ENCODE data around the gene BMI1.

DNA sequence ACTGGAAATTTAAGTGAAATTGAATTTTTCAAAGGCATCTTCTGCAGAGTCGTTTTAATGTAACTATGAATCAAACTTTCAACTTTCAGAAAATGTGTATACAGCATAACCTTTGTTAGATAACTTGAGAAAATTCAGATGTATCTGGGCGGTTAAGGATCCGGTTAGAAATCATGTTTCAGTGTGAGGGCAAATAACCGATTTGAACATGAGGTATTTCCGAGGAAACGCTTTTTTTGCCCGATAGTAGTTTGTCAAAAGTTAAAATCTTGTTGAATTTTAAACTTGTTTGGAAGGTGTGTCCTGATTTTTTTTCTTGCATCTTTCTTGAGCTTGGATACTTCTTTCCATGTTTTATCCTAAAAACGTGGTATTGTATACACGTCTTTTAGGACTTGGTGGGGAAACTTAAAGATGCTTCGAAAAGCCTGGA is 1.3 kb upstream of the BMI1 start:
- TF ChIP-seq POLR2A (IDR thresholded peaks at IDR 0.05): no peak
- TF ChIP-seq, protein P1, sequence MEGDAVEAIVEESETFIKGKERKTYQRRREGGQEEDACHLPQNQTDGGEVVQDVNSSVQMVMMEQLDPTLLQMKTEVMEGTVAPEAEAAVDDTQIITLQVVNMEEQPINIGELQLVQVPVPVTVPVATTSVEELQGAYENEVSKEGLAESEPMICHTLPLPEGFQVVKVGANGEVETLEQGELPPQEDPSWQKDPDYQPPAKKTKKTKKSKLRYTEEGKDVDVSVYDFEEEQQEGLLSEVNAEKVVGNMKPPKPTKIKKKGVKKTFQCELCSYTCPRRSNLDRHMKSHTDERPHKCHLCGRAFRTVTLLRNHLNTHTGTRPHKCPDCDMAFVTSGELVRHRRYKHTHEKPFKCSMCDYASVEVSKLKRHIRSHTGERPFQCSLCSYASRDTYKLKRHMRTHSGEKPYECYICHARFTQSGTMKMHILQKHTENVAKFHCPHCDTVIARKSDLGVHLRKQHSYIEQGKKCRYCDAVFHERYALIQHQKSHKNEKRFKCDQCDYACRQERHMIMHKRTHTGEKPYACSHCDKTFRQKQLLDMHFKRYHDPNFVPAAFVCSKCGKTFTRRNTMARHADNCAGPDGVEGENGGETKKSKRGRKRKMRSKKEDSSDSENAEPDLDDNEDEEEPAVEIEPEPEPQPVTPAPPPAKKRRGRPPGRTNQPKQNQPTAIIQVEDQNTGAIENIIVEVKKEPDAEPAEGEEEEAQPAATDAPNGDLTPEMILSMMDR (IDR thresholded peaks at IDR 0.05): no peak

Measured in body of pancreas (tissue), 4 donors.